NT2/D1 (cell line): ENCODE measurements around the gene FRMD8.

Experiments used
- DNase-seq: peaks from one replicate; pipeline ENCODE4 v3.0.0-alpha.2; 2011; ENCODE audit warnings: low read depth, low spot score
- H3K27me3 ChIP-seq: 2 replicates; pipeline ENCODE4 v1.6.0; 2011; ENCODE audit warnings: mild to moderate bottlenecking; ENCODE audit not compliant: insufficient read length, insufficient read depth
- H3K36me3 ChIP-seq: 2 replicates; pipeline ENCODE4 v1.6.1; 2011; ENCODE audit warnings: mild to moderate bottlenecking, low read length, mixed read lengths; ENCODE audit not compliant: insufficient read depth, insufficient read length
- H3K4me1 ChIP-seq: 2 replicates; pipeline ENCODE4 v1.5.1; 2011; ENCODE audit not compliant: insufficient read depth, insufficient read length
- H3K4me3 ChIP-seq: 2 replicates; pipeline ENCODE4 v1.5.1; 2011; ENCODE audit warnings: low read depth; ENCODE audit not compliant: insufficient read length
- H3K9ac ChIP-seq: 2 replicates; pipeline ENCODE4 v1.6.0; 2011; ENCODE audit warnings: low read depth; ENCODE audit not compliant: insufficient read length
- H3K9me3 ChIP-seq: 2 replicates; pipeline ENCODE4 v1.5.1; 2011; ENCODE audit warnings: mild to moderate bottlenecking, low read length; ENCODE audit not compliant: insufficient read depth
- SUZ12 ChIP-seq: IDR thresholded peaks from 2 replicates; pipeline ENCODE4 v1.6.1; 2011; ENCODE audit not compliant: insufficient read length, insufficient read depth; ENCODE audit errors: extremely low read depth
- YY1 ChIP-seq: IDR thresholded peaks from 2 replicates; pipeline ENCODE4 v1.6.1; 2011; ENCODE audit not compliant: insufficient read length, insufficient read depth
- ZNF274 ChIP-seq: IDR thresholded peaks from 2 replicates; pipeline ENCODE4 v1.6.1; 2011; ENCODE audit warnings: mild to moderate bottlenecking, low read depth, low read length

FRMD8 gene

GRCh38 chr11:65401803-65402248 lies 15.4 kb downstream of the FRMD8 start:
- Histone ChIP-seq H3K4me3 (no peak overlapping the region), H3K9me3 (no peaks in the 10 kb centered on the region), H3K36me3 (peaks cover 76% of the 10 kb centered on the region), H3K27me3 (no peaks in the 10 kb centered on the region), H3K9ac (no peak overlapping the region), H3K4me1 (peaks cover 15% of the 10 kb centered on the region)
- DNase-seq, result no peak
- TF ChIP-seq SUZ12 (no peak), ZNF274 (no peak), YY1 (no peak)

DNA sequence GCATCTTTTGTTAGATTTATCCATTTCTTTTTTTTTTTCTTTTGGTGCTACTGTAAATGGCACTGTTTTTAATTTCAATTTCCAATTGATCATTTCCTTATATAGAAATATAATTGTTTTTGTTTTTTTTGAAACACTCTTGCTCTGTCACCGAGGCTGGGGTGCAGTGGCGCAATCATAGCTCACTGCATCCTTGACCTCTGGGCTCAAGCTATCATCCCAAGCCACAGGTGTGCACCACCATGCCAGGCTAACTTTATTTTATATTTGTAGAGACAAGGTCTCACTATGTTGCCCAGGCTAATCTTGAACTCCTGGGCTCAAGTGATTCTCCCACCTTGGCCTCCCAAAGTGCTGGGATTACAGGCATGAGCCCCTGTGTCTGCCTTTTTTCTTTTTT lies 16.4 kb downstream of the FRMD8 start:
- peaks cover 68% of the 10 kb centered on the region for H3K36me3 ChIP-seq
- no peak overlapping the region for H3K4me3 ChIP-seq
- no peak overlapping the region for H3K9ac ChIP-seq
- no peak for TF ChIP-seq SUZ12
- no peak for TF ChIP-seq YY1
- no peak for TF ChIP-seq ZNF274
- H3K9me3 ChIP-seq, result no peaks in the 10 kb centered on the region
- H3K27me3 ChIP-seq, result no peaks in the 10 kb centered on the region
- DNase-seq, result no peak
- H3K4me1 ChIP-seq, result peaks cover 15% of the 10 kb centered on the region

DNA sequence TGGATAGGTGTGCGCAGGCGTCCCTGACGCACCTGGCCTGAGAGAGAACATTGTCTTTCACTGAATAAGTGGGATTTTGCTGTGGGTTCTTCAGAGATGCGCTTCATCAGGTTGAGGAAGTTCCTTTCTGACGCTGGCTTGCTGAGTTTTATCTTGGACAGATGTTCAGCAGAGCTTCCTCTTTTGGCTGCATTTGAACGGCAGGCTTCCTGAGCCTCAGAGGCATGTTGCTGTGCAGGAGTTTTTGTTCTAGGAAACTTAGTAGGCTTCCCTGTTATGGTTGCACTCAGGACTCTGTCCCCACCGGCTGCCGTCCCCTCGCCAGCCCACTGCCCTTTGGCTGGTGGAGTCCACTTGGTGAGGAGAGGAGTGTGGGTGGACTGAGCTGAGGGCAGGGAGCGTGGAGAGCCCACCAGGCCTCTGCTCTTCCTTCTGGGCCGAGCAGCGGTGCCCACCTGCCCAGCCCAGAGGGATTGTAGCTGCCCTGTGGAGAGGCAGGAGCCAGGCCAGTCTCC lies 17.2 kb downstream of the FRMD8 start:
- H3K4me1 ChIP-seq, result peaks cover 13% of the 10 kb centered on the region
- TF ChIP-seq YY1 (no peak), ZNF274 (no peak), SUZ12 (no peak)
- H3K27me3 ChIP-seq, result no peaks in the 10 kb centered on the region
- H3K9ac ChIP-seq, result no peak overlapping the region
- H3K36me3 ChIP-seq, result peaks cover 66% of the 10 kb centered on the region
- H3K4me3 ChIP-seq, result no peak overlapping the region
- H3K9me3 ChIP-seq, result no peaks in the 10 kb centered on the region
- DNase-seq, result no peak

DNA sequence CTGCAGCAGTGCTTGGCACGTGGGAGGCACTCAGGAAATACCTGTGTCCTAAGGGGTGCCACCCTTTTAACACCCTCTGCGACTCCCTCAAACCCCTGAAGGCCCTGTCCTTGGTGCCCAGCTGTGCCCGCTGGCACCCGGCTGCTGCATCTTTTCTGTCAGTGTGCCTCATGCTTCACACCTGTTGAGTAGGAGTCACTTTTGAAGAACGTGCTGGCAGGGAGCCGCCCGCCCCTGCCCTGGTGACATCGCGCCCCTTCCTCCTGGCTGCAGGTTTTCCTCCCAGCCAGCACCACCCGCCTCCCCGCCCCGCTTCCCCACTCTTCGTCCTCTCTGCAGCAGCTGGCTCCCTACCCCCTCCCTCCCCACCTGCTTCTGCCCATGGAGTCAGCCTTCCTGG lies 17.8 kb downstream of the FRMD8 start:
- no peaks in the 10 kb centered on the region for H3K27me3 ChIP-seq
- DNase-seq, result no peak
- peaks cover 68% of the 10 kb centered on the region for H3K36me3 ChIP-seq
- H3K9ac ChIP-seq, result no peak overlapping the region
- peaks cover 13% of the 10 kb centered on the region for H3K4me1 ChIP-seq
- TF ChIP-seq SUZ12 (no peak), YY1 (no peak), ZNF274 (no peak)
- no peaks in the 10 kb centered on the region for H3K9me3 ChIP-seq
- H3K4me3 ChIP-seq, result no peak overlapping the region

- H3K27me3 ChIP-seq, result no peaks in the 10 kb centered on the region
- TF ChIP-seq ZNF274 (no peak), YY1 (no peak), SUZ12 (no peak)
- no peak overlapping the region for H3K9ac ChIP-seq
- H3K9me3 ChIP-seq, result no peaks in the 10 kb centered on the region
- H3K36me3 ChIP-seq, result peaks cover 68% of the 10 kb centered on the region
- H3K4me1 ChIP-seq, result peaks cover 12% of the 10 kb centered on the region
- H3K4me3 ChIP-seq, result no peak overlapping the region
- no peak for DNase-seq
These were observed 18.4 kb downstream of the FRMD8 start for GRCh38 chr11:65404638-65405339.

DNA sequence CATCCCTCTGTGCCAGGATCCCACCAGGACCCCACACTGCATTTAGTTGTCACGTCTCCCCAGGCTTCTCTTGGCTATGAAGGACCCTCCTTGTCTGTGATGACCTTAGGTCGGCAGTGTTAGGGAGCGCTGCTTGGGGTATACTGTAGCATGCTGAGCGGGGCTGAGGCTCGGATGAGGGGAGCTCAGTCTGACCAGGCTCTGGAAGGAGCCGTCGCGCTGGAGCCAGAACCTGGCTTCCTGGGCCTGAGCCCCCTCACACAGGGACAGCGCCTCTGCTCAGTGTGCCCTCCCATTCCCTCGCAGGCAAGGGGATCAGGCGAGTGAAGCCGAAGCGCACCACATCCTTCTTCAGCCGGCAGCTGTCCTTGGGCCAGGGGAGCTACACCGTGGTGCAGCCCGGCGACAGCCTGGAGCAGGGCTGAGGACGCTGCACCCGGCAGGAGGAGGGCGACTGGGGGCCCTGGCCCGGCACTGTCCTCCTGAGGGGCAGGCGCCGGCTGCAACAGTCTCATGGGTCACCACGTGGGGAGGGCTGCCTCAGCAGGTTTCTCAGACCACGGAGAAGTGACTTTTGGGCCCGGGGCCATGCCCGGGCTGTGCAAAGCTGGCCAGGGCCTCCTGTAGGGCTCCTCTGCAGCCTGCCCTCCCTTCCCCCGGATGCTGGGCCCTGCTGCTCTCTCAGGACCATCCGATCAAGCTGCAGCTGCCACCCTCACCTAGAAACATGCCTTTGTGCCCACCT lies 24.7 kb downstream of the FRMD8 start:
- Histone ChIP-seq H3K4me3 (no peak overlapping the region), H3K27me3 (no peaks in the 10 kb centered on the region), H3K36me3 (peaks cover 50% of the 10 kb centered on the region), H3K4me1 (peaks cover 8% of the 10 kb centered on the region), H3K9ac (no peak overlapping the region), H3K9me3 (no peaks in the 10 kb centered on the region)
- no peak for TF ChIP-seq YY1
- TF ChIP-seq ZNF274, result no peak
- DNase-seq, result no peak

- Histone ChIP-seq H3K9me3 (no peaks in the 10 kb centered on the region), H3K36me3 (peaks cover 50% of the 10 kb centered on the region), H3K27me3 (no peaks in the 10 kb centered on the region), H3K4me3 (no peak overlapping the region), H3K9ac (no peak overlapping the region), H3K4me1 (peaks cover 12% of the 10 kb centered on the region)
- TF ChIP-seq SUZ12, result no peak
- TF ChIP-seq YY1, result no peak
- no peak for TF ChIP-seq ZNF274
- DNase-seq, result no peak
These were observed 25.2 kb downstream of the FRMD8 start for GRCh38 chr11:65411681-65412070.
